K562 (cell line): Measurements from ENCODE around the gene CYP1B1. TPM values are rescaled to one million over a fixed set of nuclear protein-coding genes. Genes with fewer than 3 reads are reported as not detected.

Experiments
- ATAC-seq: fragments of 200-7000 bp; cut with Tn5 transposase; 3 replicates; pipeline ENCODE4 v1.9.1; 2020; ENCODE audit warnings: moderate library complexity
- BruUV-seq: library from RNA; stranded (reverse); fragments of 400-500 nt; replicated peaks from 2 replicates; lab custom pipeline; 2021; lab: Mats Ljungman, UMichigan
- CTCF ChIA-PET: fragments of 300-600 bp; formaldehyde crosslinking; extraction: SDS; loops from one replicate; lab custom pipeline; 2021; ENCODE audit warnings: low intra/inter-chr PET ratio; lab: Yijun Ruan, JAX
- POLR2A ChIA-PET: fragments of 300-600, 350-650 bp; sonication (Branson Sonifier 250); formaldehyde crosslinking; extraction: SDS; loops from one replicate; lab custom pipeline; 2021; ENCODE audit warnings: antibody characterized with exemption, inconsistent platforms; lab: Yijun Ruan, JAX
- DNase-seq, 4 experiments: peaks; one replicate each; pipeline versions ENCODE4 v3.0.0 to v3.0.0-alpha.2; 2011 to 2018; ENCODE audit warnings: low spot score in 3 of 4, mixed read lengths in 3 of 4; ENCODE audit errors: extremely low read depth in 1 of 4
- FAIRE-seq: peaks from 2 replicates; lab custom pipeline; 2011; peaks lifted over from hg19 to GRCh38; lab: Jason Lieb, UNC
- H2AFZ ChIP-seq: 2 replicates; pipeline ENCODE4 v1.6.0; 2011; ENCODE audit warnings: low read depth, low read length, control low read depth, inconsistent platforms
- H3K27ac ChIP-seq: fragments of 200-600 bp; 3 replicates; pipeline ENCODE4 v1.8.0; 2011; ENCODE audit warnings: low read depth, mild to moderate bottlenecking, control low read depth, inconsistent platforms, low read length, moderate library complexity, mixed read lengths; ENCODE audit errors: extremely low read depth
- H3K27me3 ChIP-seq, 2 experiments: fragments of 300-600 bp in 1 of 2; 2 replicates in 1 of 2; 3 replicates in 1 of 2; pipeline versions ENCODE4 v1.6.0 to v1.8.0; 2011; ENCODE audit warnings: inconsistent platforms in 2 of 2, low read length in 2 of 2, mild to moderate bottlenecking in 1 of 2, mixed read lengths in 1 of 2, moderate library complexity in 1 of 2; ENCODE audit not compliant: control insufficient read depth in 2 of 2, insufficient read depth in 2 of 2
- H3K36me3 ChIP-seq: fragments of 300-600 bp; 3 replicates; pipeline ENCODE4 v1.8.0; 2011; ENCODE audit warnings: mild to moderate bottlenecking, low read length, inconsistent platforms; ENCODE audit not compliant: control insufficient read depth, insufficient read depth
- H3K4me1 ChIP-seq, 2 experiments: fragments of 200-600 bp in 1 of 2; replicated peaks in 1 of 2; 2 replicates in 1 of 2; 3 replicates in 1 of 2; pipeline versions ENCODE4 v1.5.1 to v1.8.0; 2011; ENCODE audit warnings: inconsistent platforms in 2 of 2, low read length in 2 of 2, mild to moderate bottlenecking in 1 of 2, mixed read lengths in 1 of 2, moderate library complexity in 1 of 2; ENCODE audit not compliant: control insufficient read depth in 2 of 2, insufficient read depth in 2 of 2
- H3K4me2 ChIP-seq: 2 replicates; pipeline ENCODE4 v1.6.1; 2011; ENCODE audit warnings: low read length, control low read depth, inconsistent platforms, mixed read lengths; ENCODE audit not compliant: insufficient read depth
- H3K4me3 ChIP-seq: fragments of 200-600 bp; sonication (generic), shearing (Covaris generic); 2 replicates; pipeline ENCODE4 v1.5.1; 2016; ENCODE audit warnings: control low read depth, inconsistent platforms
- H3K79me2 ChIP-seq: fragments of 200-600 bp; 3 replicates; pipeline ENCODE4 v1.8.0; 2011; ENCODE audit warnings: low read length, inconsistent platforms; ENCODE audit not compliant: control insufficient read depth, insufficient read depth
- H3K9ac ChIP-seq, 2 experiments: 2 replicates each; pipeline versions ENCODE4 v1.6.0 to v1.6.1; 2011; ENCODE audit warnings: low read depth in 2 of 2, low read length in 2 of 2, control low read depth in 1 of 2, inconsistent platforms in 1 of 2, mild to moderate bottlenecking in 1 of 2, mixed read lengths in 1 of 2; ENCODE audit not compliant: insufficient read depth in 1 of 2
- H3K9me1 ChIP-seq: one replicate; pipeline ENCODE4 v1.6.0; 2011; ENCODE audit warnings: inconsistent platforms, mild to moderate bottlenecking, low read length, moderate library complexity; ENCODE audit not compliant: control insufficient read depth, insufficient read depth
- H3K9me3 ChIP-seq: replicated peaks from 2 replicates; pipeline ENCODE4 v1.5.1; 2011; ENCODE audit warnings: low read depth, low read length, inconsistent platforms; ENCODE audit not compliant: control insufficient read depth, insufficient read depth
- H4K20me1 ChIP-seq: replicated peaks from 2 replicates; pipeline ENCODE4 v1.6.1; 2011; ENCODE audit warnings: low read length, inconsistent platforms, mixed read lengths; ENCODE audit not compliant: control insufficient read depth, insufficient read depth
- CAMTA2 ChIP-seq: fragments of 250-450 bp; sonication (Bioruptor Pico); conservative IDR thresholded peaks from 2 replicates; pipeline ENCODE4 v1.5.1; 2022
- CCAR2 ChIP-seq: fragments of 200-400 bp; formaldehyde crosslinking; IDR thresholded peaks from 2 replicates; pipeline ENCODE4 v1.6.1; 2017; ENCODE audit warnings: mild to moderate bottlenecking, low read depth, low read length
- CTBP1 ChIP-seq: fragments of 450-650 bp; IDR thresholded peaks from 2 replicates; pipeline ENCODE4 v1.6.1; 2016; ENCODE audit warnings: borderline replicate concordance
- ESRRB ChIP-seq: fragments of 250-450 bp; sonication (Bioruptor Pico); IDR thresholded peaks from 2 replicates; pipeline ENCODE4 v1.5.0; 2020; ENCODE audit warnings: mild to moderate bottlenecking, moderate library complexity, borderline replicate concordance
- LCOR ChIP-seq: sonication (generic); formaldehyde crosslinking; IDR thresholded peaks from 2 replicates; pipeline ENCODE4 v1.8.0; 2022; ENCODE audit warnings: mild to moderate bottlenecking, missing genetic modification reagents
- MCM5 ChIP-seq: fragments of 450-650 bp; IDR thresholded peaks from 2 replicates; pipeline ENCODE4 v1.6.1; 2016; ENCODE audit warnings: low read depth
- NELFE ChIP-seq: IDR thresholded peaks from 2 replicates; pipeline ENCODE4 v1.6.1; 2011; ENCODE audit warnings: mild to moderate bottlenecking; ENCODE audit not compliant: insufficient read depth, insufficient read length
- NFIC ChIP-seq: fragments of 450-650 bp; IDR thresholded peaks from 2 replicates; pipeline ENCODE4 v1.6.1; 2017; ENCODE audit warnings: mild to moderate bottlenecking, inconsistent platforms
- SMARCA4 ChIP-seq: fragments of 450-650 bp; IDR thresholded peaks from 2 replicates; pipeline ENCODE4 v1.6.1; 2016
- XRCC4 ChIP-seq: IDR thresholded peaks from one replicate; pipeline ENCODE4 v1.6.1; 2011; ENCODE audit not compliant: insufficient read depth, insufficient read length; ENCODE audit errors: extremely low read depth
- ZBTB43 ChIP-seq: sonication (generic); formaldehyde crosslinking; IDR thresholded peaks from 2 replicates; pipeline ENCODE4 v1.8.0; 2023; ENCODE audit warnings: mild to moderate bottlenecking, missing genetic modification reagents
- ZNF143 ChIP-seq: sonication (generic); formaldehyde crosslinking; IDR thresholded peaks from 2 replicates; pipeline ENCODE4 v1.9.0; 2022; ENCODE audit warnings: mild to moderate bottlenecking, missing genetic modification reagents
- ZNF282 ChIP-seq: sonication (generic); formaldehyde crosslinking; IDR thresholded peaks from 2 replicates; pipeline ENCODE4 v1.8.1; 2023; ENCODE audit warnings: missing genetic modification reagents
- ZNF398 ChIP-seq: fragments of 250-450 bp; sonication (Bioruptor Pico); IDR thresholded peaks from 2 replicates; pipeline ENCODE4 v1.8.0; 2021; ENCODE audit warnings: moderate library complexity, mild to moderate bottlenecking, inconsistent platforms
- WGBS: fragments of 100-300 bp; shearing (Covaris generic); methylation state at CpG from one replicate; pipeline ENCODE4 v1.1.6; 2016; ENCODE audit warnings: low coverage, mixed read lengths; ENCODE audit not compliant: insufficient coverage; ENCODE audit errors: missing lambda C conversion rate; 5-methylcytosine and 5-hydroxymethylcytosine counted together
- in situ Hi-C: fragments of 300-500 bp; cut with MboI; formaldehyde crosslinking; loops from 4 replicates; pipeline ENCODE4 v1.15.0; 2018; ENCODE audit warnings: inconsistent platforms, mixed read lengths
- intact Hi-C: fragments of 100-400 bp; cut with micrococcal nuclease; formaldehyde crosslinking; loops from 2 replicates; pipeline ENCODE4 v1.14.2; 2022
- polyA plus RNA-seq, 8 experiments: library from polyadenylated mRNA; depleted of rRNA in 4 of 8; stranded (reverse) in 5 of 8; unstranded in 3 of 8; fragments of >200 nt; fragmentation: Nextera tagmentation in 2 of 8; fragmentation: Illumina TruSeq in 1 of 8; extraction: Ambion mirVana in 2 of 8; extraction: Trizol in 1 of 8; gene quantifications; 2 replicates each; pipeline versions ENCODE4 v1.2.1 to v1.2.3, GENCODE V29; 2011 to 2014; ENCODE audit warnings: inconsistent platforms in 1 of 8, missing spikeins in 1 of 8
- total RNA-seq, 7 experiments: library from RNA; depleted of rRNA in 6 of 7; stranded (reverse); fragments of >200 nt in 6 of 7; fragmentation: Illumina TruSeq in 2 of 7; extraction: Trizol in 2 of 7; gene quantifications; 2 replicates each; pipeline versions ENCODE4 v1.2.1 to v1.2.3, GENCODE V29; 2011 to 2021; ENCODE audit warnings: low replicate concordance in 1 of 7
- TF ChIP-seq, protein P1 (sequence below): sonication (generic); formaldehyde crosslinking; IDR thresholded peaks from 2 replicates; pipeline ENCODE4 v1.8.0; 2022; ENCODE audit warnings: missing genetic modification reagents, mild to moderate bottlenecking, borderline replicate concordance
- TF ChIP-seq, protein P2 (sequence below): sonication (generic); formaldehyde crosslinking; IDR thresholded peaks from 2 replicates; pipeline ENCODE4 v1.9.0; 2022; ENCODE audit warnings: mild to moderate bottlenecking, missing genetic modification reagents

CYP1B1 gene
- total and polyA plus RNA-seq, 9 of the 15 experiments (the other 6 are each of a cell fraction or from before 2014, with no cell fraction given), result 0.07 TPM; not detected in 8

DNA sequence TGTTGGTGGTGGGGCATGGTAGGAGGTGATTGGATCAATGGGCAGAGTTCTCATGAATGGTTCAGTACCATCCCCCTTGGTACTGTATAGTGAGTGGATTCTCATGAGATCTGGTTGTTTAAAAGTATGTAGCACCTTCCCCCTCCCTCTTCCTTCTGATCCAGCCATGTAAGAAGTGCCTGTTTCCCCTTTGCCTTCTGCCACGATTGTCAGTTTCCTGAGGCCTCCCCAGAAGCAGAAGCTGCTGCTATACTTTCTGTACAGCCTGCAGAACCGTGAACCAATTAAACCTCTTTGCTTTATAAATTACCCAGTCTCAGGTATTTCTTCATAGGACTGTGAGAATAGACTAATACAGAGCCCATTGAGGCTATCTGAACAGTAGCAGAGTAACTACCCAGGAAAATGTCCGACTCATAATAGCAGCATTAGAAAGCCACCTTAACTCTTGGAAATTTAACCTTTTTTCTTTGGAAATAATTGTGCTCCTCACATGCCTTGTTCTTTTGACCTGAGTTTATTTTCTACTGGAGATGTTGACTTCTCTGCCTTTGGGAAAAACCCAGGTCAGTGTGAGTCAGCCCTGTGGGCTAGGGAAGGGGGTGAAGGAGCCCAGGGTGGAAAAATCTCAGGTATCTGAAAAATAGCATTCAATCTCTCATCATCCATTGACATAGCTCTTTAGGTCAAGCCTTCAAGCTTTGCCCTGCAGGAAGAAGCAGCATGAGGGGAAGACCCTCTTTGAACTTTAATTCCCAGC is 18.1 kb downstream of the CYP1B1 start:
- 0% methylated on average over 3 of the region's 3 CpGs for WGBS
- no peaks in the 10 kb centered on the region; a peak in 1 of 5 replicates for H3K27me3 ChIP-seq
- in situ Hi-C loops, result no loop called here
- intact Hi-C loops, result no loop called here
- FAIRE-seq (no peak), ATAC-seq (no peak), DNase-seq (no peak)
- no peaks in the 10 kb centered on the region for H3K9me1 ChIP-seq
- no peaks in the 10 kb centered on the region for H3K9me3 ChIP-seq
- H3K4me3 ChIP-seq, result no peak overlapping the region
- H3K9ac ChIP-seq, result no peak overlapping the region
- H2AFZ ChIP-seq, result no peak overlapping the region
- BruUV-seq, result no TSS peak
- H3K36me3 ChIP-seq, result no peaks in the 10 kb centered on the region
- no peaks in the 10 kb centered on the region for H4K20me1 ChIP-seq
- no peak for TF ChIP-seq CTBP1
- TF ChIP-seq, protein P1, sequence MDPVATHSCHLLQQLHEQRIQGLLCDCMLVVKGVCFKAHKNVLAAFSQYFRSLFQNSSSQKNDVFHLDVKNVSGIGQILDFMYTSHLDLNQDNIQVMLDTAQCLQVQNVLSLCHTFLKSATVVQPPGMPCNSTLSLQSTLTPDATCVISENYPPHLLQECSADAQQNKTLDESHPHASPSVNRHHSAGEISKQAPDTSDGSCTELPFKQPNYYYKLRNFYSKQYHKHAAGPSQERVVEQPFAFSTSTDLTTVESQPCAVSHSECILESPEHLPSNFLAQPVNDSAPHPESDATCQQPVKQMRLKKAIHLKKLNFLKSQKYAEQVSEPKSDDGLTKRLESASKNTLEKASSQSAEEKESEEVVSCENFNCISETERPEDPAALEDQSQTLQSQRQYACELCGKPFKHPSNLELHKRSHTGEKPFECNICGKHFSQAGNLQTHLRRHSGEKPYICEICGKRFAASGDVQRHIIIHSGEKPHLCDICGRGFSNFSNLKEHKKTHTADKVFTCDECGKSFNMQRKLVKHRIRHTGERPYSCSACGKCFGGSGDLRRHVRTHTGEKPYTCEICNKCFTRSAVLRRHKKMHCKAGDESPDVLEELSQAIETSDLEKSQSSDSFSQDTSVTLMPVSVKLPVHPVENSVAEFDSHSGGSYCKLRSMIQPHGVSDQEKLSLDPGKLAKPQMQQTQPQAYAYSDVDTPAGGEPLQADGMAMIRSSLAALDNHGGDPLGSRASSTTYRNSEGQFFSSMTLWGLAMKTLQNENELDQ (CRISPR knock-in tag), result no peak
- TF ChIP-seq ZBTB43 (CRISPR knock-in tag), result no peak
- no peak for TF ChIP-seq NFIC
- TF ChIP-seq CAMTA2 (CRISPR knock-in tag), result no peak
- TF ChIP-seq, protein P2, sequence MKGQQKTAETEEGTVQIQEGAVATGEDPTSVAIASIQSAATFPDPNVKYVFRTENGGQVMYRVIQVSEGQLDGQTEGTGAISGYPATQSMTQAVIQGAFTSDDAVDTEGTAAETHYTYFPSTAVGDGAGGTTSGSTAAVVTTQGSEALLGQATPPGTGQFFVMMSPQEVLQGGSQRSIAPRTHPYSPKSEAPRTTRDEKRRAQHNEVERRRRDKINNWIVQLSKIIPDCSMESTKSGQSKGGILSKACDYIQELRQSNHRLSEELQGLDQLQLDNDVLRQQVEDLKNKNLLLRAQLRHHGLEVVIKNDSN, result no peak
- no peak for TF ChIP-seq NELFE
- TF ChIP-seq MCM5, result no peak
- TF ChIP-seq LCOR (CRISPR knock-in tag), result no peak
- TF ChIP-seq CCAR2, result no peak
- no peak for TF ChIP-seq ZNF398 (CRISPR knock-in tag)
- no peak for TF ChIP-seq ESRRB (CRISPR knock-in tag)
- no peak for TF ChIP-seq XRCC4
- TF ChIP-seq ZNF282, result no peak
- no peak for TF ChIP-seq ZNF143 (CRISPR knock-in tag)
- no peak for TF ChIP-seq SMARCA4
- H3K4me2 ChIP-seq, result no peak overlapping the region
- H3K4me1 ChIP-seq, result no peaks in the 10 kb centered on the region
- ChIA-PET CTCF (no interaction called here), POLR2A (interaction anchor here (0.7 kb wide), 1 partner anchor 13 kb away, joined by 3 read pairs; no protein-coding TSS in a partner anchor)
- no peaks in the 10 kb centered on the region for H3K79me2 ChIP-seq
- H3K27ac ChIP-seq, result no peak overlapping the region
